Transverse colon (tissue), 4 donors: ENCODE data around the gene ZNF695.

ENCODE experiments used
- EP300 ChIP-seq: sonication (generic); formaldehyde crosslinking; IDR thresholded peaks from one replicate; pipeline ENCODE4 v1.6.1; 2017; ENCODE audit warnings: antibody characterized with exemption, low read depth
- POLR2A ChIP-seq: fragments of 450-650 bp; IDR thresholded peaks from one replicate; pipeline ENCODE4 v1.6.1; 2016; ENCODE audit warnings: antibody characterized with exemption, mild to moderate bottlenecking, moderate library complexity
- POLR2AphosphoS5 ChIP-seq, 3 donors: sonication (generic); formaldehyde crosslinking; IDR thresholded peaks; one replicate each; pipeline ENCODE4 v1.6.1; 2016; ENCODE audit warnings: antibody characterized with exemption in 3 of 3
- TF ChIP-seq, protein P1 (sequence below), 5 experiments: fragments of 200-600 bp in 3 of 5; fragments of 450-650 bp in 2 of 5; sonication (generic) in 3 of 5; IDR thresholded peaks; 1 replicate in 2 of 5; 2 replicates in 3 of 5; pipeline ENCODE4 v1.5.1; 2016 to 2017; ENCODE audit warnings: antibody characterized with exemption in 5 of 5, inconsistent platforms in 3 of 5, mild to moderate bottlenecking in 2 of 5, moderate library complexity in 1 of 5

- TF ChIP-seq, protein P1, sequence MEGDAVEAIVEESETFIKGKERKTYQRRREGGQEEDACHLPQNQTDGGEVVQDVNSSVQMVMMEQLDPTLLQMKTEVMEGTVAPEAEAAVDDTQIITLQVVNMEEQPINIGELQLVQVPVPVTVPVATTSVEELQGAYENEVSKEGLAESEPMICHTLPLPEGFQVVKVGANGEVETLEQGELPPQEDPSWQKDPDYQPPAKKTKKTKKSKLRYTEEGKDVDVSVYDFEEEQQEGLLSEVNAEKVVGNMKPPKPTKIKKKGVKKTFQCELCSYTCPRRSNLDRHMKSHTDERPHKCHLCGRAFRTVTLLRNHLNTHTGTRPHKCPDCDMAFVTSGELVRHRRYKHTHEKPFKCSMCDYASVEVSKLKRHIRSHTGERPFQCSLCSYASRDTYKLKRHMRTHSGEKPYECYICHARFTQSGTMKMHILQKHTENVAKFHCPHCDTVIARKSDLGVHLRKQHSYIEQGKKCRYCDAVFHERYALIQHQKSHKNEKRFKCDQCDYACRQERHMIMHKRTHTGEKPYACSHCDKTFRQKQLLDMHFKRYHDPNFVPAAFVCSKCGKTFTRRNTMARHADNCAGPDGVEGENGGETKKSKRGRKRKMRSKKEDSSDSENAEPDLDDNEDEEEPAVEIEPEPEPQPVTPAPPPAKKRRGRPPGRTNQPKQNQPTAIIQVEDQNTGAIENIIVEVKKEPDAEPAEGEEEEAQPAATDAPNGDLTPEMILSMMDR (IDR thresholded peaks at IDR 0.05), result no peak
- TF ChIP-seq POLR2A (no peak), POLR2AphosphoS5 (IDR thresholded peaks at IDR 0.05) (no peak), EP300 (no peak)
Measured at GRCh38 chr1:247047260-247047659, 39.4 kb upstream of the ZNF695 start.
